A204.1 (cell line): ENCODE data around the gene DGAT2.

Experiments
- FAIRE-seq: peaks from 2 replicates; lab custom pipeline; 2012; peaks lifted over from hg19 to GRCh38; lab: Jason Lieb, UNC

Gene DGAT2

DNA sequence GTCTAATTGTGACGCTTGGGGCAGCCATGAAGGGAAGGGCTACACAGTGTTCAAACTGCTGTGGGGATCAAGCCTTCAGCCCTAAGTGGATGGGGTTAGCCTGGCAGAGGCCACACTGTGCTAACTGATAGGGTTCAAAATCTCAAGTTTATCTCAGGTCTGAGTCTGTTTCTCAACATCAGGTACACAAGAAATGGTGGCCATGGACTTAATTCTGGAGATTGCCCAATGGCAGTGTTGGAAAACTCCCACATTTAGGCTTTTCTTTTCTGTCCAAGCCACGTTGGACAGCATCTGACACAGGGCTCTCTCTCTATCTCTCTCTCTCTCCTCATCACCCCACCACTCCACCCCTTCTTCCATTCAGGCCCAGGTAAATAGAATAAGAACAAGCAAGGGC lies 10.9 kb upstream of the DGAT2 start:
- FAIRE-seq = no peak

DNA sequence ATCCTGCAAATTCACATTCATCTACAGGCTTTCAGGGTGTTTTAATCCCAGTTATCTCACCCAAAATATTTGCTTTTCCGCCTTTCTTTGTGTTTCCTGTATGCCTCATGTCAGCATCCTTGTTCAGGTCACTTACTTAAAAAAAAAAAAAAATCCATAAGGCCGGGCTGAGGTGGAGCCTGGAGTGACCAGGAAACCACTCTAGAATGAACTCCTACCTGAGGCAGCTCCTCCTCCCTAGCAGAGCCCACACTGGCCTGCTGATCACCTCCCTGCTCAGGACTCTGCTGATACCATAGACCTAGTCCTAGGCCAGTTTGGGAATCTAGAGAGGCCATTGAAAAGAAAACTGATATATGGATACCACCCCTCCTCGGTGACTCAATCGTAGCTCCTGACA lies 8.7 kb upstream of the DGAT2 start:
- no peak for FAIRE-seq

DNA sequence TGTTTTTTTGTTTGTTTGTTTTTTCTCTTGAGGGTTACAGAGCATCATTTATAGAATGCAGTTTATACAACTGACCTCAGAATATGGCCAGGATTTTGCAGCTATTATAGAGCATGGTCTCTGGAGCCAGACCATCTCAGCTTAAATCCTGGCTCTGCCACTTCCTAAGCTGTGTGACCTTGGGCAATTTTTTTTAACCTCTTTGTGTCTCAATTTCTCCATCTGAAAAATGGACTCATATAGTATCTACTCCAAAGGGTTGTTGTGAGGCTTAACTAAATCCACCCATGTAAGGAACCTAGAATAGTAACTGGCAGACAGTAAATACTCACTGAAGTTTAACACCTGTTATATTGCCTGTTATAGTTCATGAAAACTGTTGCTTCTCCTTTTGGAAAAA lies 8.3 kb upstream of the DGAT2 start:
- FAIRE-seq = no peak

DNA sequence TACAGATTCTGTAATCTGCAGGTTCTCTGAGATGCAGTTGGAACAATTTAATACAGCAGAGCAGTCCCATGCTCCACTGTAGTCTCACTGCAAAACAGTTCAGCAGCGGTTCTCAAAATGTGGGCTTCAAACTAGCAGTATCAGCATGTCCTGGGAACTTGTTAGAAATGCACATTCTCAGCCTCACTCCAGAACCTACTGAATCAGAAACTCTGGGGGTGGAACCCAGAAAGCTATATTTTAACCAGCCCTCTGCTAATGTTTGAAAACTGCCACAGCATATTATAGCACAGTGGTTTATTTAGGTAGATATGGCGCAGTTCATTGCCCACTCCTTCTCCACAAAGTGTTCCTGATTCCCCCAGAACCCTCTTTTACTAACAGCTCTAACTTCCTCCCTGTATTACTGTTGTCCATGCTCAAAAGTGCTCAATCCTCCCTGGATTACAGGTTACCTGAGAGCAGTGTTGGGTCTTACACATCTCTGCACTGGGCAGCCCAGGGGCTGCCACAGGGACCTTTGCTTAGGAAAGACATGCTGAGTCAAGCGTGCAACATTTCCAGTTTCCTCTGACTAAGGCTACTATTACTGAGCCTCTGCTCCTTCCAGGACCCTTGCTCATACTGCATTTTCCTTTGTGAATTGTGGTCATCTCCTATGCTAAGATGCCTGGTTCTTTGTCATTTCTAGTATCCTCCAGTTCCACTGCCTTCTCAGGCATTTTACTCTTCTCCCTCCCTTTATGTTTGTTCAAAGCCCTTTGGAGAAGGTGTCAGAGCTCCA lies 7.7 kb upstream of the DGAT2 start:
- no peak for FAIRE-seq

DNA sequence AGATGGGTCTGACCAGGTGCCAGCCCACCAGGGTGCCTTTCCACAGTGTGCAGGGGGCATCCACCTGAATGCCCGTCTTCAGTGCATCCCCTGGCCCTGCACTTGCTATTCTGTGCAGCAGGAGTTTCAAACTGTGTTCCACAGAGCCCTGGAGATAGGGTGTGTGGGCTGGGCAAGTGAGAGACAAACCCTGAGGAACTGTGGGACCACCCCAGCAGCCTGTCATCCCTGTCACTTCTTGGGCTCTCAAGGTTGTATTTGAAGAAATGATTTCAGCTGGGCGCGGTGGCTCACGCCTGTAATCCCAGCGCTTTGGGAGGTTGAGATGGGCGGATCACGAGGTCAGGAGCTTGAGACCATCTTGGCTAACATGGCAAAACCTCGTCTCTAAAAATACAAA lies 6.4 kb upstream of the DGAT2 start:
- FAIRE-seq = no peak

DNA sequence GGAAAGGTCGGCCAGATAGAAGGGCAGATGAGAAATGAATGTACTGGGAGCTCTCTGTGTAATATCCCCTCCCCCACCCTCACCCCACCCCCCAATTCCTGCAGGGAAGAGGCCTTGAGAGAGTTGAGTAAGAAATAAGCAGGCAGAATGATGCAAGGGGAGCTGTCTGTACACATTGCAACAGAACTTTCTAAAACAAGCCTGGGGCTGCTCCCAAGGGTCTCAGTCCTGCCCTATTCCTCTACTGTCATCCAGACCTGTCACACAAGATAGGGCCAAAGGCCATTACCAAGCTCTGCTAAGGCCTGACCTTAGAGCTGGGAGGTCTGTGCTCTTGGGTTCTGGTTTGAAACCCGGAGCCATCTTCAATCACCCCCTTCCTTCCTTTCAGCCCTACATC lies 5.7 kb upstream of the DGAT2 start:
- FAIRE-seq = no peak

DNA sequence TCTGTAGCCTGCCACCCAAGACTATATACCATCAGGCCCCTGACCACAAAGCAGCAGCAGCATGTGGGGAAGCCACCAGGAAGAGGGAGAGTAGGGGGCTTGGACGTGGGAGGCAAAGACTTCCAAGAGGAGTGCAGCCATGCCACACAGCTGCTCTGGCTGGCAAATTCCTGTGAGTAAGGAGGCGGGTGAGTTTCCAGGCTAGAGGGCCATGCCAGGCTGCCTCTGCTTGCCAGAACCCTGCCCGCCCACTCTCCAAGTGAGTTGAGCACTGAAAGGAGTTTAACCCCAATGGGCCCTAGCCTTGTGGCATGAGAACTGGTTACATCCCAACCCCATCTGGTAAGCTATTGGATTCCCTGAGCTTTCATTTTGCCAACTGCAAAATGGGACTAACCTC lies 4.7 kb upstream of the DGAT2 start:
- no peak for FAIRE-seq

DNA sequence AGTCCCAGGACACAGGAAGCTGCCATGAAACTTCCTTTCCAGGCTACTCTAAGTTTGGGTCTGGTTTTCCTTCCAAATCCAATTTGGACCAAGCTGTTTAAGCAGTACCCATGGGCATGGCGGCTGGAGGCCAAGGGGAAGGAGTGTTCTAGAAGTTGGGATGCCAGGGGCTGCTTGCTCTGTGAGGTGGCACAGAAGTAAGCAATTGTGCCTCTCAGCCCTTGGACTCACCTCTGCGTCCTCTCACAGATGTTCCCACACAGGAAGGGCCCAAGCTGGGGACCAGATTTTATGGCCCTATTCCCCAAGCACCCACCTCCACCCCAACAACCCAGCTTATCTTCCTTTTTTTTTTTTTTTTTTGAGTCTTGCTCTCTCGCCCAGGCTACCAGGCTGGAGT lies 3.5 kb upstream of the DGAT2 start:
- FAIRE-seq = no peak

DNA sequence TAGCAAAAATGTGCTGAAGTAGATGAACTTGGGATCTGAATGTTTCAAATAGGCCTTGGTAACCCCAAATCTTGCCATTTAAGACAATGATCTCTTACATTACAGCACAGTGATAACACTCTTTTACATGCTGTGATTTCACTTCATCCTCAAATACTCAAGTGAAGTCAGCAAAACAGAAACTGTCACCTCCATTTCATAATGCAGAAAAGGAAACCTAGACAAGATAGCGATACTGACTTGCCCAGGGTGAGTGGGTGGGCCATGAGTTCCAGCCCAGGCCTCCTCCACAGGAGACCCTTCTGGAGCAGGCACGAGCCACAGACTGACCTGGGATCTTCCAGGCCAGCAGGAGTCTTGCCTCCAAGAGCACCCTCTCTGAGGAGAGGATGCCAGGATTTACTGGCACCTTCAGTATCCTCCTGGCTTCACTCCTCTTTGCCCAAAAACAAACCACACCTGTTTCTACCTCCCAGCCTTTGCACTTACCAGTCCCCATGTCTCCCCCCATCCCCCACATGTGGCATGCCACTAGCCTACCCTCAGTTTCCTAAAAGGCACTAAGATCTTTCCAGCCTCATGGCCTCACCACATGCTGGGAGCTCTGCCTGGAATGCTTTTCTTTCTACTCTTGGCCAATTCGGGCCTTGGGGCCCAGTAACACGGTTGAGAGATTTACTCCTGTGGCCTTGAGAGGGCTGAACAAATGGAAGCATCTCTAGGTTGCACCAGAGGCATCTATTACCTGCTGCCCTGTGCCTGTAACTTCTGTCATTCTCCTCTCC lies 1.9 kb upstream of the DGAT2 start:
- no peak for FAIRE-seq

DNA sequence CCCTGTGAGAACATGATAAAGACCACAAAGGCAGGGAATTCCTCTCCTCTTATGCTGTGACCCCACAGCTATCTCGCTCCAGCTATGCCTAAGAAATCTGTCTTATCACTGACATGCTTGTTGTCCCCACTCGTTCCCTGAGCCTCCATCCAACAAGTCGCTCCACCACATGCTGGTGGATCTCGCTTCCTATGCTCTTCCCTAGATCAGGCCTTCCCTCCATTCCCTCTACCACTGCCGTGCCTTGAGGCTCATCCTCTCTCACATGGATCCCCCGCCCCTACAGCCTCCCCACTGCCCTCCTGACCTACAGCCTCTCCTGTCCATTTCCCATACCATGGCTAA lies 1.4 kb upstream of the DGAT2 start:
- FAIRE-seq = no peak

DNA sequence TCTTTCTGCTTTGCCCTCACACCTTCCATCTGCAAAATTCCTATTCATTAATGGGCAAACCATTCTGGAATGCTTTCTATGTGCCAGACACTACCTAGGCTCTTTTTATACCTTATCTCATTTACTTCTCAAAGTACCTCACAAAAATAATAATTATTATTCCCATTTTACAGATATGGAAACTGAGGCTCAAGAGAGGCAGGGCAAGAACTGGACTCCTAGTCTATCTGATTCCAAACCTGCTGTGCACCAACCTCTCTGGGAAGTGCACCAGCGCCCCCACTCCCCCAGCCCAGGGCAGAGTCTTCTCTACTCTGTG lies 826 bp upstream of the DGAT2 start:
- no peak for FAIRE-seq

DNA sequence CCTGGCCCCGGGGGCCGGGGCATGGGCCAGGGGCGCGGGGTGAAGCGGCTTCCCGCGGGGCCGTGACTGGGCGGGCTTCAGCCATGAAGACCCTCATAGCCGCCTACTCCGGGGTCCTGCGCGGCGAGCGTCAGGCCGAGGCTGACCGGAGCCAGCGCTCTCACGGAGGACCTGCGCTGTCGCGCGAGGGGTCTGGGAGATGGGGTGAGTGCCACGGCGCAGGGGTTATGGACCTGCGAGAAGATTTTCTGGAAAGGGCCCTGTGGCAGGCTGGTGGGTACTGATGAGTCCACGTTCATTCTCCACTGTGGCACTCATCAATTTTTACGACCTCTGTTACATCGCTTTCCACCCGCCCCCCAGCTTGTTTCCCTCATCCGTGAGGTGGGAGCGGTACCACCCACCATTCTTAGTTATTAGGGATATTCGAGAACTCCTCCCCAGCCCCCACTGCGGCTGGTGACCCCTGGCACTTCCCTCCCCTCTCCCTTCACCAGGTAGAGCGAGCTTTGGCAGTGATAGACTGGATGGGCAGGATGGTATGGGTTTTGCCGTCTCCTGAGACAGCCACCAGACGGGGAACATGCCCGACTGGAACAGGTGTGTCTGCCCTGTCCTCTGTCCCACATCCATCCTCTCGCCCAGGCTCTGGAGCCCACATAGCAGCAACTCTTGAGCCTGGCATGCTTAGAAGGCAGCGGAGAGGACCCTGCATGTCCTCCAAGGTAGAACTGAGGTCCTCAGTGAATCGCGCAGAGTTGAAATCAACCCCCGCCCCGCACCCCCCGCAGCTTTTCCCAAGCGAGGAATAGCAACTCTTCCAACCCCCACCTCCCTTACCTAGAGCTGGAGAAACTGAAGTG lies 562 bp downstream of the DGAT2 start:
- FAIRE-seq = no peak

DNA sequence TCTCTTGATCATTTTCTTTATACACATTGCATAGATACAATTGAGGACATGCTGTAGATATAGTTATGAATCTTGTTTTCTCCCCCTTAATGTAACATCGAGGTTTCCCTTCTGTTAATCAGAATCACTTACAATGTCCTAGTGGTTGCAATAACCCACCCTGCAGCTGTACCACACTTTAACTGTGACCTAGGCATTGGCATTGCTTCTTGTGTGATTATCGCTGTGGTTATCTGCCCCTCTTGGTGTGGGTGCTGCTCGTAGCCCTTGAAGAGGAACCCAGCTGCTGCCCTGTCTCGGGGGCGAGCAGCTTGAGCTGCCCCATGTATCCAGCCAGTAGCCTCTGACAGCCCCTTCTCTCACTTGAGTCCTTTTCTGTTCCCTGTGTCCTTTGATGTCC lies 1.5 kb downstream of the DGAT2 start:
- FAIRE-seq = no peak

DNA sequence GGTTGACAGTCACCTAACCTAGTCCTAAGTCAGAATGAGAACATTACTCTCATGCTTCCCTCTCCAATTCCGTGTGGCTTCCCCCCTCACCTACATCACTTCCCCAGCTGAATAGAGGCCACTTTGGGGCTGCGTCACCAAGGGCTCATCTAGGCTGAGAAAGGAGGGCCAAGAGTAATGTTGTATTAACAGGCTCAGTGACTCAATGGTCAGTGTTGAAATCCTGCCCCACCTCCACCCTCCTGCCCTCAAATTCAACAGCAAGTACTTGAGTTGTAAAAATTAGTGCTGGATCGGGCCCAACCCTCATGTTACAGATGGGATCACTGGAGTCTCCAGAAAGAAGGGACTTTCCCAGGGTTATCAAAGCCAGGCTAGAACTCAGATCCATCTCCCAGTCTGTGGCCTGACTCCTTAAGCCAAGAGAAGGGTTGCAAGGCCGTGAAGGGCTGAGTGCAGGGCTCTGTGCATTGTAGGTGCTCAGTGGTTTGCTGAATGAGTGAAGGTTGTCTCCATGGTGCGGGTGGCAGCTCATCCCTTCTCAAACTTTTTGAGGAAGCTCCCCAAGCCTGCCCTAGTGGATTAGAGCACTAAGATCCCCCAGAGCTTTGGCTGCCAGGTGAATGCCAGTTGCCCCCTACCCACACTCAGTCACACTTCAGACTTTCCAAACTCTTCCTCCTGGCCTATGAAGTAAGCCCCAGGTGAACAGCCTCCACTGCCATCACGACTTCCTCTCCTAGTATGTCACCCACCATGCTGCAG lies 3.2 kb downstream of the DGAT2 start:
- FAIRE-seq = no peak

DNA sequence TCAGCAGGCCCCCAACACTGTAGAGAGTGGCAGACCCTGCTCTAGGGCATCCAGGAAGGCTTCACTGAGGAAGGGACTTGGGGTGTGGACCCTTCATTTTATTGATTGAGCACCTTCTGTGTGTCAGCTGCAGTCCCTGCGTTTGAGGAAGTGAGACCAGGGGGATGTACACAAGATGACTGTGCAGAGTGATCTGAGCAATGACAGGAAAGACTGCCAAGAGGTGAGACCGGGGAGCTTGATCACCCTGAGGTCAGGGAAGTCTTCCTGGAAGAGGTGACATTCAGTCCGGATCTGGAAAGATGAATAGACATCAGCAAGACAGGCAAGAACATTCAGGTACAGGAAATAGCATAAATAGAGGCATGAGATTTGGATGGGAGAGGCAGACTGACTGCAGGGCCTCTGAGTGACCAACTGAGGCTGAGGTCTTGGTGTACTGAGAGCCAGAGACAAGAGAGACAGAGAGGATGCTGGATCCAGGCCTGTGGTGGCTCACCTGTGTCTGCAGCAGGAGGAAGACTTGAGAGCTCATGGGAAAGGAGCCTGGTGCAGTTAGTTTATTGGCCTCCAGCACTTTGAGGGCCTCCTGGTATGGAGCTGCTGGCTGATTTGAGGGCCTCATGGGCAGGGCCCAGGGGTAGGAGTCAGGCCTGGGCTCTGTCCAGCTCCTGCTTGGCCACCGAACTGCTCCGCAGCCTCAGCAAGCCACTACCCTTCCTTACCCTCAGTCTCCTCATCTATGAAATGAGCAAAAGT lies 5.2 kb downstream of the DGAT2 start:
- no peak for FAIRE-seq

DNA sequence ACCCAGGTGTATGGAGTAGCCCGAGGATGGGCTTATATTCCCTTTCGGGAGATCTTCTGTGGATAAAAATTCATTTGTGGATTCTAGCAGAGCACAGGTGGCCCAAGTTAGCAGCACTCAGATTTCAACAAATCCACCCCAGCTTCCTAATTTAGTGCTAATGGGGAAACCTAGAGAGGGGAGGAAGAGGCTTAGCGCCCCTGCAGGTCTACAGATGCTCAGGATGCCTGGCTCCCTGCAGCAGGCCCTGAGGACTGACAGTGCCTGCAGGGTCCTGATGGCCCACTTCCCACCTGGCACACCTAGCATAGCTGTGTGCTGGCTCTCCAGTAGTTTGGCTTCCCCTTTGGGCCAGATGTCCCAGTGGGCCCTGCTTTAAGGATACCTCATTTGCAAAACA lies 6.5 kb downstream of the DGAT2 start:
- FAIRE-seq = no peak

DNA sequence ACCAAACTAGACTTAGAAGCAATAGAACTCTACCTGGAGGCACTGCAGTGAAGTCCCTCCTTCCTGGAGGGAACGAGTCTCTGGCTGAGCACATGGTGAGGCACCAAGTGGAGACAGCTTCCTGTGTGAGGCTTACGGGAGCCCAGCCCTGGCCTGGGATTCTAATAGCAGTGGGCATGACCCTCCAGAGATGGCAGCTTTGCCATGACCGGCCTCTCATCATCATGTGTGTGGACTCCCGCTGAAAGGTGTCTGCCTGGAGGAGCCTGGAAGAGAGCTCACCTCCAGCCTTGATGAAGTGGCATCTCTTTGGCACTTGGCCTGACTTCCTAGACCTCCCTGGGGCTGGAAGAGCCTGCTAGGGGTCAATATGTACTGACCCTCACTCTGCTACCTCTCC lies 8.0 kb downstream of the DGAT2 start:
- no peak for FAIRE-seq

DNA sequence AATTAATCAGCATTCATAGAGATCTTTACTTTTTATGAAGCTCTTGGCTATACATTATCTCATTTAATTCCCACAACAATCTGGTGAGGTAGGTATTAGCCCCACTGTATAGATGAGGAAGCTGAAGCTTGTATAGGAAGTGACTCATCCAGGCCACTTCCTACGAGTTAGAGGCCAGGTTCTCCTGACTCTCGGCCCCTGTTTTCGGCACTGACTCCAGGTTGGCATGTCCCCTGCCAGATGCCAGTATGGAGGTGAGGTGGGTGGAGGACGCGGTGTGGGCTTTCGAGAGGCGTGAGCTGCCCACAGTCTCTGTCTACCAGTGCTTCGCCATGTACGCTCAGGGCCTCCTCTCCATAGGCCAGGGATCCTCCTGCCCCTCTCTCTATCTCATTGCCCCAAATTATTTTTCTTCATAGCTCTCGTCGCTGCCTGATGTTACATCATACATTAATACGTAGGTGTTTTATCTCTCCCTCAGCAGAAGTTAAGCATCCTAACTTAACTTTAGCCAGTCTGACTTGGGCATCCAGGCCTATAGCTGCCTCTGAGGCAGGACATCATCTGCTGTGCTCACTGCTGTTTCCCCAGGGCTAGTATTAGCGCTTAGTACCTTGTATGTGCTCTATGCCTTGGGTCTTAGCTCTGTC lies 9.0 kb downstream of the DGAT2 start:
- no peak for FAIRE-seq

DNA sequence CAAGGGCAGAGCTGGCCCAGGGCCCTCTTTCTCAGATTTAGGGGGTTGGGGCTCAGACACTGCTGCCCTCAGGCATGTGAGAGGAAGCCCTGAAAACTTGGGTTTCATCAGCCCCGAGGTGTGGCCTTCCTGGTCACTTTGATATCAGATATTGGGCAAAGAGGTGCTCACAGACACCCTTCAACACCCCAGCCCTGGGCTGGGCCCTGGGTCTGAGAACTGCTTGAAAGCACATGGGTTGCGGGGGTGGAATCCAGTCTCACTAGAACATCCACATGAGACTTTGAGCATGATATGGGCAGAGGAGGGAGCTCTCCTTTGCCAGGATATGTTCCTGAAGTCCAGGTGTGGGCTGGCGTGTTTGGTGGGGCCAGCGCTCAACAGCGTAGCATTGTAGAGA lies 10.4 kb downstream of the DGAT2 start:
- FAIRE-seq = no peak

DNA sequence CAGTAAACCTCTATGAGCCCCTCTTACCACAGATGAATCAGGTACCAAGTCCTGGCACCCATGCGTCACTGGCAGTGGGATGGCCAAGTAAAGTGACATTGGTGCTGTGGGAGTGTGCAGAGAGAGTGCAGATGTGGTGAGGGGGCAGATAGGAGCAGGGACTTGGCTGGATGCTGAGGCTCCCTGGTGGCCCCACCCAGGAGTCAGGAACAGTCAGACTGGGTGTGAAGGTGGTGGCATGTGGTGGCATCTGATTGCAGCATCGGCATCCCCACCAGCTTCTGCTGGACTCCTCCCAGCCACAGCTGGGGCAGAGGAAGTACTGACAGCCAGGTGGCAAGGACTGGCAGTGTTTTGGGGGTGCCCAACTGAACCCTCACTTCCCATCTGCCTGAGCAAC lies 11.4 kb downstream of the DGAT2 start:
- FAIRE-seq = no peak

DNA sequence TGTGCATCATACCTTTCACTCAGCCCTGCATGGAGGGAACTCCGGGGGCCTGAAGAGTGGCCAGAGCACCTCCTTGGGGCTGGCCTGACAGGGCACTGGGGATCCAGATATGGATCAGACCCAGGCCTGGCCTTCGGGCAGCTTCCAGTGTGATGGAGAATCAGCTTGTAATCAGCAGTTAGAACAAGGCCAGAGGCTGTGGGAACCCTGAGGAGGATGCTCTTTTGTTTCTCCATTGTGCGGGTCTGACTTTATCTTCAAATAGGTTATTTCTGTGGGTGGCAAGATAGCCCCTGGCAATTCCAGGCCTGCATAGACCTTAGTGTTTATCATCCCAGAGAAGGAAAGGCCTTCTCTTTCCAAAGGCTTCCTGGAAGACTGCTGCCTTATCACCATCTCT lies 12.3 kb downstream of the DGAT2 start:
- FAIRE-seq = no peak
